ENCODE data around the gene ZNF526.

ZNF526 gene

GRCh38 chr19:42202290-42202880 lies 17.7 kb upstream of the ZNF526 start:
- H3K9ac ChIP-seq (ENCODE audit: low read depth, low read length) = no peak overlapping the region
- no peaks in the 10 kb centered on the region for H3K9me3 ChIP-seq (ENCODE audit: control insufficient read depth, insufficient read depth, low read length)
- peaks cover 5% of the 10 kb centered on the region; the same call in 1 of the 2 replicates for H3K36me3 ChIP-seq (ENCODE audit: insufficient read depth, low read length)
- peaks cover 15% of the 10 kb centered on the region for H3K4me1 ChIP-seq (ENCODE audit: insufficient read depth, low read length)

- no peak overlapping the region for H3K9ac ChIP-seq (ENCODE audit: low read depth, low read length)
- peaks cover 5% of the 10 kb centered on the region; the same call in 1 of the 2 replicates for H3K36me3 ChIP-seq (ENCODE audit: insufficient read depth, low read length)
- no peaks in the 10 kb centered on the region for H3K9me3 ChIP-seq (ENCODE audit: control insufficient read depth, insufficient read depth, low read length)
- H3K4me1 ChIP-seq (ENCODE audit: insufficient read depth, low read length) = peaks cover 11% of the 10 kb centered on the region
Observed at GRCh38 chr19:42203700-42204099, 16.4 kb upstream of the ZNF526 start.

- peaks cover 3% of the 10 kb centered on the region; the same call in 1 of the 2 replicates for H3K36me3 ChIP-seq (ENCODE audit: insufficient read depth, low read length)
- no peaks in the 10 kb centered on the region for H3K9me3 ChIP-seq (ENCODE audit: control insufficient read depth, insufficient read depth, low read length)
- peaks cover 4% of the 10 kb centered on the region for H3K4me1 ChIP-seq (ENCODE audit: insufficient read depth, low read length)
- H3K9ac ChIP-seq (ENCODE audit: low read depth, low read length) = no peak overlapping the region
Observed at GRCh38 chr19:42204664-42205063, 15.4 kb upstream of the ZNF526 start.

GRCh38 chr19:42206871-42207755 lies 13.0 kb upstream of the ZNF526 start:
- Histone ChIP-seq H3K4me1 (ENCODE audit: insufficient read depth, low read length) (no peaks in the 10 kb centered on the region), H3K9me3 (ENCODE audit: control insufficient read depth, insufficient read depth, low read length) (no peaks in the 10 kb centered on the region), H3K36me3 (ENCODE audit: insufficient read depth, low read length) (peaks cover 6% of the 10 kb centered on the region; the same call in 1 of the 2 replicates), H3K9ac (ENCODE audit: low read depth, low read length) (no peak overlapping the region)

GRCh38 chr19:42207767-42208271 lies 12.3 kb upstream of the ZNF526 start:
- Histone ChIP-seq H3K9ac (ENCODE audit: low read depth, low read length) (no peak overlapping the region), H3K4me1 (ENCODE audit: insufficient read depth, low read length) (no peaks in the 10 kb centered on the region), H3K36me3 (ENCODE audit: insufficient read depth, low read length) (peaks cover 6% of the 10 kb centered on the region; the same call in 1 of the 2 replicates), H3K9me3 (ENCODE audit: control insufficient read depth, insufficient read depth, low read length) (no peaks in the 10 kb centered on the region)

GRCh38 chr19:42208612-42209011 lies 11.5 kb upstream of the ZNF526 start:
- Histone ChIP-seq H3K9me3 (ENCODE audit: control insufficient read depth, insufficient read depth, low read length) (no peaks in the 10 kb centered on the region), H3K4me1 (ENCODE audit: insufficient read depth, low read length) (no peaks in the 10 kb centered on the region), H3K9ac (ENCODE audit: low read depth, low read length) (no peak overlapping the region), H3K36me3 (ENCODE audit: insufficient read depth, low read length) (peaks cover 10% of the 10 kb centered on the region)

- H3K9me3 ChIP-seq (ENCODE audit: control insufficient read depth, insufficient read depth, low read length) = no peaks in the 10 kb centered on the region
- H3K36me3 ChIP-seq (ENCODE audit: insufficient read depth, low read length) = peaks cover 11% of the 10 kb centered on the region
- 0 out of 2 replicates have a peak, but pooled peaks cover 7% of the 10 kb centered on the region for H3K4me1 ChIP-seq (ENCODE audit: insufficient read depth, low read length)
- no peak overlapping the region for H3K9ac ChIP-seq (ENCODE audit: low read depth, low read length)
Observed at GRCh38 chr19:42212886-42213285, 7.2 kb upstream of the ZNF526 start.

- peaks cover 6% of the 10 kb centered on the region for H3K36me3 ChIP-seq (ENCODE audit: insufficient read depth, low read length)
- peaks cover 10% of the 10 kb centered on the region; the same call in 1 of the 2 replicates for H3K4me1 ChIP-seq (ENCODE audit: insufficient read depth, low read length)
- H3K9me3 ChIP-seq (ENCODE audit: control insufficient read depth, insufficient read depth, low read length) = no peaks in the 10 kb centered on the region
- no peak overlapping the region for H3K9ac ChIP-seq (ENCODE audit: low read depth, low read length)
Observed at GRCh38 chr19:42214810-42215485, 5.2 kb upstream of the ZNF526 start.

GRCh38 chr19:42216653-42217519 lies 3.2 kb upstream of the ZNF526 start:
- Histone ChIP-seq H3K36me3 (ENCODE audit: insufficient read depth, low read length) (peaks cover 5% of the 10 kb centered on the region), H3K4me1 (ENCODE audit: insufficient read depth, low read length) (peaks cover 10% of the 10 kb centered on the region; the same call in 1 of the 2 replicates), H3K9ac (ENCODE audit: low read depth, low read length) (peak overlapping the region; percentile 89)

GRCh38 chr19:42217520-42218437 lies 2.3 kb upstream of the ZNF526 start, which contains the start of gene DEDD2:
Gene DEDD2 (minus strand): TSS chr19:42217677. CDS start chr19:42217007, 670 bp downstream.
- H3K4me1 ChIP-seq (ENCODE audit: insufficient read depth, low read length) = peaks cover 10% of the 10 kb centered on the region; the same call in 1 of the 2 replicates
- peak within 1 kb of the TSS; percentile 89 for H3K9ac ChIP-seq (ENCODE audit: low read depth, low read length)
- H3K36me3 ChIP-seq (ENCODE audit: insufficient read depth, low read length) = peaks cover 5% of the 10 kb centered on the region
- no peaks in the 10 kb centered on the region for H3K9me3 ChIP-seq (ENCODE audit: control insufficient read depth, insufficient read depth, low read length)

More at GRCh38 chr19:42216653-42217519, 3.2 kb upstream of the ZNF526 start:
- no peaks in the 10 kb centered on the region for H3K9me3 ChIP-seq (ENCODE audit: control insufficient read depth, insufficient read depth, low read length)

GRCh38 chr19:42220751-42221097 lies 612 bp downstream of the ZNF526 start:
- 0 out of 2 replicates have a peak, but pooled peaks cover 5% of the 10 kb centered on the region for H3K36me3 ChIP-seq (ENCODE audit: insufficient read depth, low read length)
- no peaks in the 10 kb centered on the region for H3K9me3 ChIP-seq (ENCODE audit: control insufficient read depth, insufficient read depth, low read length)
- peaks cover 9% of the 10 kb centered on the region; the same call in 1 of the 2 replicates for H3K4me1 ChIP-seq (ENCODE audit: insufficient read depth, low read length)
- H3K9ac ChIP-seq (ENCODE audit: low read depth, low read length) = peak overlapping the region; percentile 85

GRCh38 chr19:42224940-42225717 lies 5.0 kb downstream of the ZNF526 start:
- H3K36me3 ChIP-seq (ENCODE audit: insufficient read depth, low read length) = peaks cover 16% of the 10 kb centered on the region
- no peak overlapping the region for H3K9ac ChIP-seq (ENCODE audit: low read depth, low read length)
- H3K9me3 ChIP-seq (ENCODE audit: control insufficient read depth, insufficient read depth, low read length) = no peaks in the 10 kb centered on the region
- no peaks in the 10 kb centered on the region for H3K4me1 ChIP-seq (ENCODE audit: insufficient read depth, low read length)

All from ES-I3 (cell line).